NCI-H510A (cell line): ENCODE data around the gene TEX36.
A peak's percentile ranks its signal among the peaks of the same experiment; 100 is the strongest.
"Not testable (repeated sequence)": the region's sequence is repeated elsewhere in the genome, so short reads cannot be mapped to it uniquely, and the experiment has no call there.

ENCODE experiments used
- DNase-seq: peaks from one replicate; lab custom pipeline; 2025; lab: John Stamatoyannopoulos, UW

The TEX36 gene

GRCh38 chr10:125692196-125692595 lies 9.2 kb upstream of the TEX36 start:
- DNase-seq = no peak

GRCh38 chr10:125691160-125691981 lies 8.4 kb upstream of the TEX36 start:
- DNase-seq = peak; percentile 18

GRCh38 chr10:125689955-125690569 lies 7.1 kb upstream of the TEX36 start:
- no peak for DNase-seq

GRCh38 chr10:125687507-125688185 lies 4.7 kb upstream of the TEX36 start:
- no peak for DNase-seq

- DNase-seq = no peak
Measured at GRCh38 chr10:125684581-125684980, 1.6 kb upstream of the TEX36 start.

GRCh38 chr10:125683821-125684220 lies 858 bp upstream of the TEX36 start:
- DNase-seq = no peak

GRCh38 chr10:125679436-125679835 lies 3.5 kb downstream of the TEX36 start:
- DNase-seq = no peak

- DNase-seq = no peak
Measured at GRCh38 chr10:125672884-125673283, 10.1 kb downstream of the TEX36 start.

GRCh38 chr10:125662584-125662983 lies 20.4 kb downstream of the TEX36 start:
- no peak for DNase-seq

GRCh38 chr10:125661941-125662515 lies 20.9 kb downstream of the TEX36 start:
- no peak for DNase-seq

GRCh38 chr10:125661431-125661940 lies 21.5 kb downstream of the TEX36 start:
- DNase-seq = no peak

GRCh38 chr10:125659071-125659470 lies 23.9 kb downstream of the TEX36 start:
- DNase-seq = no peak

- no peak for DNase-seq
Measured at GRCh38 chr10:125656523-125656922, 26.4 kb downstream of the TEX36 start.

GRCh38 chr10:125653113-125653512 lies 29.9 kb downstream of the TEX36 start:
- DNase-seq = not testable (repeated sequence)

GRCh38 chr10:125646311-125646710 lies 36.7 kb downstream of the TEX36 start:
- no peak for DNase-seq

- DNase-seq = no peak
Measured at GRCh38 chr10:125641398-125641797, 41.6 kb downstream of the TEX36 start.

- no peak for DNase-seq
Measured at GRCh38 chr10:125640653-125641052, 42.3 kb downstream of the TEX36 start.

GRCh38 chr10:125639846-125640245 lies 43.1 kb downstream of the TEX36 start:
- no peak for DNase-seq

GRCh38 chr10:125638555-125638954 lies 44.4 kb downstream of the TEX36 start:
- no peak for DNase-seq

GRCh38 chr10:125637496-125637895 lies 45.5 kb downstream of the TEX36 start:
- DNase-seq = no peak

- DNase-seq = no peak
Measured at GRCh38 chr10:125634606-125635005, 48.4 kb downstream of the TEX36 start.

GRCh38 chr10:125633517-125633999 lies 49.4 kb downstream of the TEX36 start:
- peak; percentile 44 for DNase-seq
